BE2C (cell line): Measurements from ENCODE around the gene PTPRM.

Source experiments
- DNase-seq: peaks from one replicate; pipeline ENCODE4 v3.0.0-alpha.2; 2020
- H3K27me3 ChIP-seq: fragments of 250-450 bp; sonication (Bioruptor Pico); 2 replicates; pipeline ENCODE4 v1.5.1; 2020; ENCODE audit warnings: mild to moderate bottlenecking
- H3K36me3 ChIP-seq: fragments of 250-450 bp; sonication (Bioruptor Pico); 2 replicates; pipeline ENCODE4 v1.5.1; 2020; ENCODE audit warnings: mild to moderate bottlenecking
- H3K4me1 ChIP-seq: fragments of 250-450 bp; sonication (Bioruptor Pico); 2 replicates; pipeline ENCODE4 v1.5.1; 2020
- H3K4me3 ChIP-seq: 2 replicates; pipeline ENCODE4 v1.5.1; 2011; ENCODE audit warnings: low read depth, low read length
- H3K9me3 ChIP-seq: fragments of 250-450 bp; sonication (Bioruptor Pico); 2 replicates; pipeline ENCODE4 v1.5.1; 2020
- CTCF ChIP-seq: IDR thresholded peaks from 2 replicates; pipeline ENCODE4 v1.5.1; 2012; ENCODE audit warnings: mild to moderate bottlenecking, low read depth, low read length

Gene PTPRM

GRCh38 chr18:8364385-8364784 lies 797.3 kb downstream of the PTPRM start:
- H3K36me3 ChIP-seq, result no peaks in the 10 kb centered on the region
- no peak overlapping the region for H3K4me3 ChIP-seq
- no peak for TF ChIP-seq CTCF
- no peaks in the 10 kb centered on the region for H3K9me3 ChIP-seq
- H3K4me1 ChIP-seq, result no peaks in the 10 kb centered on the region
- DNase-seq, result no peak
- H3K27me3 ChIP-seq, result no peaks in the 10 kb centered on the region

DNA sequence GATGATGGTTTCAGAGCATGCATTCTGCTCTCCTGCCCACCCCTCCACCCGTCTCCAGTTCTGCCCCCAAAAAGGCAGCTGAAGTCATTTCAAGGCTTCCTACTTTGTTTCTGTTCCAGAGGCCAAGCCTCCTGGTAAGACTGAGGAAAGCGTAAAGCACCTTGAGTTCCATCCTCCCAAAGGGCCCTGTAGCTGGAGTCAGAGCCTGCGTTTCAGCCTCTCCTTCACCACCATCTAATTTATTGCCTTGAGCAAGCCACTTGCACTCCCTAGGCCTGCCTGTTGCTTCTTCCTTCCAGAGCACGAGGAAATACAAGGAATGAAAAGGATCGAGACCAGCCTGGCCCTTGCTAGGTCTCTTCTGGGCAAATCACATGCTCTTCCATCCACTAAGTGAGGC lies 797.9 kb downstream of the PTPRM start:
- Histone ChIP-seq H3K4me1 (no peaks in the 10 kb centered on the region), H3K36me3 (no peaks in the 10 kb centered on the region), H3K27me3 (no peaks in the 10 kb centered on the region), H3K9me3 (no peaks in the 10 kb centered on the region), H3K4me3 (no peak overlapping the region)
- no peak for DNase-seq
- no peak for TF ChIP-seq CTCF

- DNase-seq, result no peak
- H3K4me3 ChIP-seq, result no peak overlapping the region
- H3K27me3 ChIP-seq, result no peaks in the 10 kb centered on the region
- no peaks in the 10 kb centered on the region for H3K9me3 ChIP-seq
- TF ChIP-seq CTCF, result no peak
- no peaks in the 10 kb centered on the region for H3K4me1 ChIP-seq
- H3K36me3 ChIP-seq, result no peaks in the 10 kb centered on the region
Observed at GRCh38 chr18:8365528-8365927, 798.4 kb downstream of the PTPRM start.

DNA sequence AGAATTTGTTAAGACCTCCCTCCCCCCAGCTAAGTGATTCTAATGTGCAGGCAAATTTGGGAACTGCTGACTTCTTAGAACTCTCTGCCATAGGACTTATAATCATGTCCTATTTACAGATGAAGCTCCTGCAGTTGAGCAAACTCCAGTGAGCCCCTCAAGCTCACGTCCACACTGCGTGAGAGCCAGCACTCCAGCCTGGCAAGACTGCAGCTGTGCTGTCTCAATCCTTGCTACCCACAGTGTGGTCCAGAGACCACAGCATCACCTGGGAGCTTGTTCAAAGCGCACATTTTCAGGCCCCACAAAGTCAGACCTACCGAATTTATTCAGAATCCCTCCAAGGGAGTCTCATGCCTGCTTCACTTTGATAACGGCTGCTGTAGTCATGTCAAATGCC lies 799.0 kb downstream of the PTPRM start:
- DNase-seq, result no peak
- H3K4me3 ChIP-seq, result no peak overlapping the region
- no peaks in the 10 kb centered on the region for H3K27me3 ChIP-seq
- no peaks in the 10 kb centered on the region for H3K36me3 ChIP-seq
- TF ChIP-seq CTCF, result no peak
- no peaks in the 10 kb centered on the region for H3K9me3 ChIP-seq
- H3K4me1 ChIP-seq, result no peaks in the 10 kb centered on the region

GRCh38 chr18:8366656-8367055 lies 799.5 kb downstream of the PTPRM start:
- H3K27me3 ChIP-seq, result no peaks in the 10 kb centered on the region
- no peaks in the 10 kb centered on the region for H3K36me3 ChIP-seq
- TF ChIP-seq CTCF, result no peak
- no peaks in the 10 kb centered on the region for H3K4me1 ChIP-seq
- no peaks in the 10 kb centered on the region for H3K9me3 ChIP-seq
- DNase-seq, result peak; percentile 26
- peak overlapping the region; percentile 48 for H3K4me3 ChIP-seq

DNA sequence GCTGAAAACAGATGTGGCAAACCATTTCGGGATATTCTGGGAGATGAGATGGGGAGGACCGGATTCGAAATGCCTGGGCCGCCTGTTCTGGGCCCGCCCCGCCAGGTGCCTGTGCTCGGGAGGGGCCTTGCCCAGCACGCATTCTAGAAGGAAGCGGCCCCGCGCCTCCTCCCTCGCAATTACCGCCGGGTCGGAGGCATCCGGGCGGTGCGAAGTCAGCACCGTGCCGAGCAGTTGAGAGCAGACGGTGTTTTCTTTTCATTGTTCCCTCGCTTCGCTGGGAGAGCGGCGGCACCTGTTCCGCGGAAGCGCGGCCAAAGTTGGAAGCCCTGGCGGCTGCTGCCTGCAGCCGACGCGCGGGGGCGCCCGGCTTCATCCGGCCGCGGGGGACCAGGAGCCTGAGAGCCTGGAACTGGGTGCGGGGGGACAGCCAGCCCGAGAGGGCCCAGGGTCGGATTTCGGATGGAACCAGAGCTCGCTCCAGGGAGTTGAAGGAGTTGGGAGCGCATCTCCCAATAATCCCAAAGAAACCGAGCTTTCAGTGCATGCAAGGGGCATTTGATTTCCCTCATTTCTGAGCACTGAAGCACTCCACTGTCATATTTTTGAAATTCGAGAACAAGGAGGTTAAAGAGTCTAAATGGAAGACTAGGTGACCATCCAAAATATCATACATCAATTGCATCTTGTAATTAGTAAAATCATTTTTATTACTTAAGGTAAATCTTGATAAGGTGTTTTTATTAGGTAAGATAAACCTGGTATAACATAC lies 800.3 kb downstream of the PTPRM start:
- TF ChIP-seq CTCF, result peak; percentile 61
- H3K9me3 ChIP-seq, result no peaks in the 10 kb centered on the region
- DNase-seq, result peak; percentile 46
- no peaks in the 10 kb centered on the region for H3K36me3 ChIP-seq
- H3K4me3 ChIP-seq, result peak overlapping the region; percentile 48
- no peaks in the 10 kb centered on the region for H3K27me3 ChIP-seq
- no peaks in the 10 kb centered on the region for H3K4me1 ChIP-seq
